Measurements from ENCODE around the gene MGAT4B.

MGAT4B gene

GRCh38 chr5:179769271-179769670 lies 37.4 kb downstream of the MGAT4B start:
- no peak for DNase-seq (ENCODE audit: low read depth)

GRCh38 chr5:179768326-179769085 lies 38.2 kb downstream of the MGAT4B start:
- DNase-seq (ENCODE audit: low read depth) = no peak

GRCh38 chr5:179767496-179768100 lies 39.1 kb downstream of the MGAT4B start:
- DNase-seq (ENCODE audit: low read depth) = no peak

- no peak for DNase-seq (ENCODE audit: low read depth)
Observed at GRCh38 chr5:179766726-179767455, 39.8 kb downstream of the MGAT4B start.

- no peak for DNase-seq (ENCODE audit: low read depth)
Observed at GRCh38 chr5:179766021-179766725, 40.5 kb downstream of the MGAT4B start.

GRCh38 chr5:179765400-179765799 lies 41.3 kb downstream of the MGAT4B start:
- DNase-seq (ENCODE audit: low read depth) = no peak

- no peak for DNase-seq (ENCODE audit: low read depth)
Observed at GRCh38 chr5:179764056-179764455, 42.6 kb downstream of the MGAT4B start.

- peak; percentile 19 for DNase-seq (ENCODE audit: low read depth)
Observed at GRCh38 chr5:179763215-179763945, 43.3 kb downstream of the MGAT4B start.

- no peak for DNase-seq (ENCODE audit: low read depth)
Observed at GRCh38 chr5:179762781-179763176, 43.9 kb downstream of the MGAT4B start.

GRCh38 chr5:179762079-179762780 lies 44.4 kb downstream of the MGAT4B start:
- DNase-seq (ENCODE audit: low read depth) = no peak

GRCh38 chr5:179759581-179760551 lies 46.8 kb downstream of the MGAT4B start:
- DNase-seq (ENCODE audit: low read depth) = no peak

- DNase-seq (ENCODE audit: low read depth) = no peak
Observed at GRCh38 chr5:179758955-179759354, 47.7 kb downstream of the MGAT4B start.

GRCh38 chr5:179755022-179755421 lies 51.6 kb downstream of the MGAT4B start:
- DNase-seq (ENCODE audit: low read depth) = no peak

GRCh38 chr5:179753971-179754370 lies 52.7 kb downstream of the MGAT4B start:
- DNase-seq (ENCODE audit: low read depth) = no peak

GRCh38 chr5:179749857-179750508 lies 56.7 kb downstream of the MGAT4B start:
- no peak for DNase-seq (ENCODE audit: low read depth)

GRCh38 chr5:179747811-179748210 lies 58.9 kb downstream of the MGAT4B start:
- DNase-seq (ENCODE audit: low read depth) = no peak

Measured in activated gamma-delta T cell treated with anti-CD3 and anti-CD28 coated beads, Interleukin-2, amount 50 U/mL, for 16 hours (primary cell).